Kidney (tissue), 14 donors: ENCODE results near the gene FNIP2. TPM values are rescaled to one million over a fixed set of nuclear protein-coding genes. Genes with fewer than 3 reads are reported as not detected.

Source experiments
- DNase-seq, 5 donors: peaks; one replicate each; pipeline ENCODE4 v3.0.0-alpha.2; 2013 to 2020
- FAIRE-seq: peaks from 2 replicates; lab custom pipeline; 2012; peaks lifted over from hg19 to GRCh38; lab: Jason Lieb, UNC
- H3K27ac ChIP-seq, 2 donors: one replicate each; pipeline ENCODE4 v1.7.0; 2013; ENCODE audit warnings: low read depth in 2 of 2, low read length in 2 of 2, inconsistent platforms in 1 of 2
- H3K27me3 ChIP-seq: one replicate; pipeline ENCODE4 v1.7.1; 2013; ENCODE audit warnings: low read length, inconsistent platforms; ENCODE audit not compliant: control insufficient read depth, insufficient read depth
- H3K36me3 ChIP-seq, 3 donors: one replicate each; pipeline versions ENCODE4 v1.7.0 to v1.7.1; 2013; ENCODE audit warnings: low read length in 3 of 3, control low read depth in 1 of 3, inconsistent platforms in 1 of 3; ENCODE audit not compliant: insufficient read depth in 3 of 3, control insufficient read depth in 2 of 3
- H3K4me1 ChIP-seq, 3 donors: one replicate each; pipeline versions ENCODE4 v1.7.0 to v1.7.1; 2013; ENCODE audit warnings: low read length in 3 of 3, inconsistent platforms in 1 of 3, low read depth in 1 of 3; ENCODE audit not compliant: control insufficient read depth in 2 of 3, insufficient read depth in 2 of 3
- H3K4me3 ChIP-seq, 3 donors: one replicate each; pipeline versions ENCODE4 v1.7.0 to v1.8.1; 2013; ENCODE audit warnings: low read length in 3 of 3, control low read depth in 1 of 3, inconsistent platforms in 1 of 3
- H3K9ac ChIP-seq, 3 donors: one replicate each; pipeline versions ENCODE4 v1.7.0 to v1.7.1; 2013; ENCODE audit warnings: low read length in 3 of 3, control low read depth in 1 of 3, inconsistent platforms in 1 of 3
- H3K9me3 ChIP-seq, 3 donors: one replicate each; pipeline versions ENCODE4 v1.7.0 to v1.7.1; 2013; ENCODE audit warnings: low read length in 3 of 3, control low read depth in 1 of 3, inconsistent platforms in 1 of 3; ENCODE audit not compliant: control insufficient read depth in 2 of 3, insufficient read depth in 1 of 3
- CTCF ChIP-seq: IDR thresholded peaks from 3 replicates; pipeline ENCODE4 v1.5.1; 2012; ENCODE audit warnings: mild to moderate bottlenecking, moderate library complexity, borderline replicate concordance; ENCODE audit not compliant: insufficient read depth; ENCODE audit errors: extremely low read depth
- intact Hi-C: fragments of 100-400 bp; cut with DNase I; formaldehyde crosslinking; loops from one replicate; pipeline ENCODE4 v1.11.1; 2022
- polyA plus RNA-seq: library from polyadenylated mRNA; stranded (reverse); fragments of 350-450 nt; fragmentation: Illumina TruSeq; extraction: RNeasy Lipid Tissue Mini Kit (QIAGEN cat#74804); gene quantifications from one replicate; pipeline ENCODE4 v1.2.3, GENCODE V29; 2014; ENCODE audit warnings: low read depth, low replicate concordance; ENCODE audit not compliant: insufficient read depth
- total RNA-seq: library from RNA; stranded (reverse); fragmentation: NEBNext Ultra II Directional; extraction: Animal tissue kit (Norgen Biotek cat#: 25700); gene quantifications from one replicate; pipeline ENCODE4 v1.2.1, GENCODE V29; 2021
- donor health status: control.
- donor health status: control.
- donor health status: control.
- donor health status: control.
- donor health status: control.
- donor health status: DM: yes; HTN: yes; CAD: no.
- donor health status: Normal renal cell carcinoma (clear cell type).

FNIP2 gene
- total and polyA plus RNA-seq, 2 donors from 2014 or later = 13.2 to 65.1 TPM

- Histone ChIP-seq H3K27ac (peak overlapping the region in 1 of 2 donors; percentile 44), H3K27me3 (no peaks in the 10 kb centered on the region), H3K9me3 (no peaks in the 10 kb centered on the region), H3K4me1 (peaks cover 0 to 9% (median 2%) of the 10 kb centered on the region in 3 donors), H3K4me3 (no peak overlapping the region), H3K36me3 (peaks cover 0 to 42% (median 15%) of the 10 kb centered on the region in 3 donors), H3K9ac (no peak overlapping the region)
- no peak for DNase-seq
- no peak for FAIRE-seq
- intact Hi-C loops = loop anchor here (10.0 kb wide), 2 partner anchors 115 to 325 kb away; no protein-coding TSS in a partner anchor
- no peak for TF ChIP-seq CTCF
Observed at GRCh38 chr4:158849681-158850080, 80.9 kb downstream of the FNIP2 start.

- H3K9me3 ChIP-seq = no peaks in the 10 kb centered on the region
- no peak overlapping the region for H3K4me3 ChIP-seq
- DNase-seq (no peak), FAIRE-seq (no peak)
- H3K36me3 ChIP-seq = peaks cover 0 to 40% (median 15%) of the 10 kb centered on the region in 3 donors
- H3K4me1 ChIP-seq = peaks cover 0 to 9% (median 2%) of the 10 kb centered on the region in 3 donors
- H3K27me3 ChIP-seq = no peaks in the 10 kb centered on the region
- intact Hi-C loops = loop anchor here (10.0 kb wide), 1 partner anchor 324 kb away; no protein-coding TSS in a partner anchor
- peak overlapping the region in 1 of 3 donors; percentile 30 for H3K9ac ChIP-seq
- peak overlapping the region; percentile 13 to 44 for H3K27ac ChIP-seq
- no peak for TF ChIP-seq CTCF
Observed at GRCh38 chr4:158850371-158850770, 81.5 kb downstream of the FNIP2 start.

- intact Hi-C loops = loop anchor here (10.0 kb wide), 1 partner anchor 324 kb away; no protein-coding TSS in a partner anchor
- Histone ChIP-seq H3K36me3 (peaks cover 0 to 34% (median 15%) of the 10 kb centered on the region in 3 donors), H3K4me1 (peaks cover 0 to 9% (median 2%) of the 10 kb centered on the region in 3 donors), H3K27ac (no peak overlapping the region), H3K4me3 (no peak overlapping the region), H3K9me3 (no peaks in the 10 kb centered on the region), H3K27me3 (no peaks in the 10 kb centered on the region), H3K9ac (peak overlapping the region in 1 of 3 donors; percentile 30)
- DNase-seq (peak in 2 of 5 donors; percentile 47 to 55), FAIRE-seq (peak; percentile 93)
- TF ChIP-seq CTCF = peak; percentile 55
Observed at GRCh38 chr4:158850800-158851644, 82.2 kb downstream of the FNIP2 start.
